GM21515 (cell line): ENCODE measurements around the gene ST3GAL5.

Experiments
- ATAC-seq: cut with Tn5 transposase; IDR thresholded peaks from one replicate; pipeline ENCODE4 v1.9.1; 2021; ENCODE audit not compliant: unreplicated experiment

ST3GAL5 gene

GRCh38 chr2:85811180-85812093 lies 77.4 kb downstream of the ST3GAL5 start:
- no peak for ATAC-seq

- no peak for ATAC-seq
These were observed 78.2 kb downstream of the ST3GAL5 start for GRCh38 chr2:85810371-85811179.

- ATAC-seq, result no peak
These were observed 81.0 kb downstream of the ST3GAL5 start for GRCh38 chr2:85807756-85808155.

GRCh38 chr2:85806358-85807118 lies 82.3 kb downstream of the ST3GAL5 start:
- ATAC-seq, result no peak

- no peak for ATAC-seq
These were observed 84.2 kb downstream of the ST3GAL5 start for GRCh38 chr2:85804583-85804982.

- no peak for ATAC-seq
These were observed 84.9 kb downstream of the ST3GAL5 start for GRCh38 chr2:85803704-85804425.

- ATAC-seq, result no peak
These were observed 86.3 kb downstream of the ST3GAL5 start for GRCh38 chr2:85802354-85803103.

- ATAC-seq, result no peak
These were observed 86.9 kb downstream of the ST3GAL5 start for GRCh38 chr2:85801871-85802270.

GRCh38 chr2:85800586-85800985 lies 88.2 kb downstream of the ST3GAL5 start:
- no peak for ATAC-seq

- ATAC-seq, result no peak
These were observed 89.4 kb downstream of the ST3GAL5 start for GRCh38 chr2:85799215-85799956.

- no peak for ATAC-seq
These were observed 90.9 kb downstream of the ST3GAL5 start for GRCh38 chr2:85797921-85798320.

GRCh38 chr2:85797263-85797660 lies 91.5 kb downstream of the ST3GAL5 start:
- ATAC-seq, result no peak

- no peak for ATAC-seq
These were observed 92.2 kb downstream of the ST3GAL5 start for GRCh38 chr2:85796341-85797262.

GRCh38 chr2:85796046-85796340 lies 92.8 kb downstream of the ST3GAL5 start:
- ATAC-seq, result no peak

GRCh38 chr2:85795331-85796045 lies 93.3 kb downstream of the ST3GAL5 start:
- no peak for ATAC-seq

GRCh38 chr2:85794491-85795121 lies 94.2 kb downstream of the ST3GAL5 start:
- ATAC-seq, result no peak

- no peak for ATAC-seq
These were observed 94.8 kb downstream of the ST3GAL5 start for GRCh38 chr2:85794038-85794441.
